ENCODE data around the gene TBL1X. TPM values are rescaled to one million over a fixed set of nuclear protein-coding genes. Genes with fewer than 3 reads are reported as not detected.

The TBL1X gene
- total RNA-seq, 1 donor from 2014 or later, result 32.5 TPM

DNA sequence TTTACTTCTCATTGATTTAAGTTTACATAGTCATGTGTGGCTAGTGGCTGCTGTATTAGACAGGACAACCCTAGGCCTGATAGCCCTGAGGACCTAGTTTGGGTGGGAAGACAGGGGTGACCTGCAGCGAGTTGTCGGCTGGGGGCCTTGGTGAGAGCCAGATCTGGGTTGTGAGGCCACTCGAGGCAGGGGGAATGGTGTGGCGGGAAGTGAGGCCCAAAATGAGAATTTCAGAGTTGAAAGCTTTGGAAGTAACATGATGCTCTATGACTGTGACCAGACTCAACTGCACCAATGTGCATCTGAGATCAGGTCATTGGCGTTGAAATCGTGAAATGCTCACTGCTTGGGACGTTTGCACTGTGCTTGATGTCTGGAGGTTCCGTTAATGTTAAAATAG, 72.9 kb downstream of the TBL1X start:
- peaks cover 45% of the 10 kb centered on the region for H3K4me1 Mint-ChIP-seq
- H3K27ac Mint-ChIP-seq (ENCODE audit: unreplicated experiment), result no peak overlapping the region
- H3K36me3 Mint-ChIP-seq (ENCODE audit: low read depth), result peaks cover 17% of the 10 kb centered on the region
- peaks cover 4% of the 10 kb centered on the region for H3K9me3 Mint-ChIP-seq
- no peak for DNase-seq (ENCODE audit: low read depth, low spot score)
- no peaks in the 10 kb centered on the region for H3K27me3 Mint-ChIP-seq (ENCODE audit: low read depth)
- H3K4me3 Mint-ChIP-seq, result no peak overlapping the region
- TF ChIP-seq, protein P1, sequence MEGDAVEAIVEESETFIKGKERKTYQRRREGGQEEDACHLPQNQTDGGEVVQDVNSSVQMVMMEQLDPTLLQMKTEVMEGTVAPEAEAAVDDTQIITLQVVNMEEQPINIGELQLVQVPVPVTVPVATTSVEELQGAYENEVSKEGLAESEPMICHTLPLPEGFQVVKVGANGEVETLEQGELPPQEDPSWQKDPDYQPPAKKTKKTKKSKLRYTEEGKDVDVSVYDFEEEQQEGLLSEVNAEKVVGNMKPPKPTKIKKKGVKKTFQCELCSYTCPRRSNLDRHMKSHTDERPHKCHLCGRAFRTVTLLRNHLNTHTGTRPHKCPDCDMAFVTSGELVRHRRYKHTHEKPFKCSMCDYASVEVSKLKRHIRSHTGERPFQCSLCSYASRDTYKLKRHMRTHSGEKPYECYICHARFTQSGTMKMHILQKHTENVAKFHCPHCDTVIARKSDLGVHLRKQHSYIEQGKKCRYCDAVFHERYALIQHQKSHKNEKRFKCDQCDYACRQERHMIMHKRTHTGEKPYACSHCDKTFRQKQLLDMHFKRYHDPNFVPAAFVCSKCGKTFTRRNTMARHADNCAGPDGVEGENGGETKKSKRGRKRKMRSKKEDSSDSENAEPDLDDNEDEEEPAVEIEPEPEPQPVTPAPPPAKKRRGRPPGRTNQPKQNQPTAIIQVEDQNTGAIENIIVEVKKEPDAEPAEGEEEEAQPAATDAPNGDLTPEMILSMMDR (conservative IDR thresholded peaks at IDR 0.05), result no peak

DNA sequence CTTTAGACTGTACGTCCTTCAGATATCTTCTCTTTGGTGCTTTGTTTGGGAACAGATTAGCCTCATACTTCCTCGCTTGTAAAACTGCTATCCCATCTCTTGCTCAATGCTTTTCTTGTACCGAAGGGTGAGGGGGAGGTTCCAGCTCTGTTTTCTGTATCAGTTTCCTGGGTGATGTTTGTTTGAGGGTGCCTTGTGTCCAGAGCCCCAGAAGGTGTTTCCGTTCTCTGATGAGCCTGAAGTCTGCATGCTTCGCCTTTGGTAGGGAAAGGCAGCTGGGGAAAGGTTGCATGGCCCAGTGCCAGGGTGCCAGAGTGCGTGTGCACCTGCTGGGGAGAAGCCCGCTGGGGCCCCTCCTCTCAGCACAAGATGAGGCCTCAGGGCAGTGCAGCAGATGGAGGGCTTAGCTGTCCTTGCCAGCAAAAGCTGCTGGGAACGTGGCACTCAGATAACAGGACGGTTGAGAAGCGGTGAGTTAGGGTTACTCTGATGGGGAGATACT, 73.7 kb downstream of the TBL1X start:
- peaks cover 44% of the 10 kb centered on the region for H3K4me1 Mint-ChIP-seq
- H3K36me3 Mint-ChIP-seq (ENCODE audit: low read depth), result peaks cover 17% of the 10 kb centered on the region
- H3K9me3 Mint-ChIP-seq, result peaks cover 4% of the 10 kb centered on the region
- H3K4me3 Mint-ChIP-seq, result no peak overlapping the region
- H3K27me3 Mint-ChIP-seq (ENCODE audit: low read depth), result no peaks in the 10 kb centered on the region
- TF ChIP-seq, protein P1 (conservative IDR thresholded peaks at IDR 0.05), result no peak
- DNase-seq (ENCODE audit: low read depth, low spot score), result no peak
- H3K27ac Mint-ChIP-seq (ENCODE audit: unreplicated experiment), result peak overlapping the region; percentile 52

DNA sequence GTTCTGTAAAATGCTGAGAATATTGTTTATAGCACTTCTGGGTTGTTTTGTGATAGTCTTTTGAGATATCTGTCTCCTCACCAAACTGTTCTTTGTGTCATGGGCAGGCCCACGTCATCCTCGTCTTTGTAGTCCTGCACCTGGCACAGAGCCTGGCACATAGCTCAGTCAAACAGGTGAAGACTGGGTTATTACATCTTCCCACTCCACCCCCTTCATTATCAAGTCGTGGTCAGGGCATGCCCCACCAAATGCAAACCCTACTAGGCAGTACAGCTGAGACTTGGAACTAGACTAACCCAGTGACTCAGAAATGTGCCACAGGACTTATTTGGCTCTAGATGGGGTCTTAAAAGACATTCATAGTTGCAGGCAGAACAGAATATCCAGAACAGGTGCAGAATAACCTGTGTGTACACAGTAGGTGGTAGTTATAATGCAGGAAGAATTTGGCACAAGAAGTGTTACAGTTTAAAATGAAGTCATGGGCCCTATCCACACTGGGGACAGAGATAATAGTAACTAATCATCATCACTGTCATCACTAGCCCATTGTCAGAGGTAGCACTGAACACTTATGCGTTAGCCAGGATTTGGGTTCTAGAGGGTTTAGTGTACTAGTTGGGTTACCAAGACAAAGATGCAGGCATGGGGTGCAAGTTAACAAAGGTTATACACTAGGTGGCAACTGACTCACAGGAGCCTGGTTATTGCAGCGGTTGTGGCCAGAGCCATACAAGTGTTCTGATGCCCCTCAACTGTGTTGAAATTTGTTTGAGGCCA, 74.9 kb downstream of the TBL1X start:
- Mint-ChIP-seq H3K27me3 (ENCODE audit: low read depth) (no peaks in the 10 kb centered on the region), H3K4me1 (peaks cover 33% of the 10 kb centered on the region), H3K9me3 (peaks cover 4% of the 10 kb centered on the region), H3K4me3 (no peak overlapping the region), H3K27ac (ENCODE audit: unreplicated experiment) (no peak overlapping the region), H3K36me3 (ENCODE audit: low read depth) (peaks cover 17% of the 10 kb centered on the region)
- TF ChIP-seq, protein P1 (conservative IDR thresholded peaks at IDR 0.05), result no peak
- DNase-seq (ENCODE audit: low read depth, low spot score), result no peak

DNA sequence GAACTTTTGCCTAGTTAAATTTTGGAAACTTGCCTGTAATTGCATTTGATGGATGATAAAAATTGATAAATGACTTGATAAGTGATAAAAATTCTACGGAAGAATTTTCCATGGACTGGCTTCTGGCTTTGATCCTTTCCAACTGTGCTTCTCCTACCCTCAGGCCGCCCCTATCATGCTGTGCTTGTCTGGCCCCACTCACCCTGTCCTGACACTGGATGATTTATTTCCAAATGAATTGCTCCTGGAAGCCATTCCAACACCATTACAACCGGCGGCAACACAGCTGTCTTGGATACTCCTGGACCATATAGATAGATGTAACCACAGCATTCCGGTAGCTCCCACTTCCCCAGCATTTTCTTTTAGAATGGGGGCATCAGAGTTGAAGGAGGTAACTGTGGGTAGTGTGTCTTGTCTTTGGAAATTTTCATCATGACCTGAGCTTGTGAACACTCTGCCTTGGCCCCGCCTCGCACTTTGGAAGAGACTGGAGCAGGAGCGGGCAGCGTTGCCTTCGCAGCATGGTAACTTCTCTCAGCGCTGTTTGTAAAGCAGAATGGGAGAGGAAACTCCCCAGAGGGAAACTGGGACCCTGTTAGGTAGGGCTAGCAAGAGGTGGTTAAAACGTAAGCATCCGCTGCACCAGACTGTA, 77.4 kb downstream of the TBL1X start:
- Mint-ChIP-seq H3K27ac (ENCODE audit: unreplicated experiment) (no peak overlapping the region), H3K4me3 (no peak overlapping the region), H3K4me1 (peaks cover 22% of the 10 kb centered on the region), H3K27me3 (ENCODE audit: low read depth) (no peaks in the 10 kb centered on the region), H3K36me3 (ENCODE audit: low read depth) (peaks cover 20% of the 10 kb centered on the region), H3K9me3 (peaks cover 2% of the 10 kb centered on the region)
- no peak for DNase-seq (ENCODE audit: low read depth, low spot score)
- TF ChIP-seq, protein P1 (conservative IDR thresholded peaks at IDR 0.05), result no peak

DNA sequence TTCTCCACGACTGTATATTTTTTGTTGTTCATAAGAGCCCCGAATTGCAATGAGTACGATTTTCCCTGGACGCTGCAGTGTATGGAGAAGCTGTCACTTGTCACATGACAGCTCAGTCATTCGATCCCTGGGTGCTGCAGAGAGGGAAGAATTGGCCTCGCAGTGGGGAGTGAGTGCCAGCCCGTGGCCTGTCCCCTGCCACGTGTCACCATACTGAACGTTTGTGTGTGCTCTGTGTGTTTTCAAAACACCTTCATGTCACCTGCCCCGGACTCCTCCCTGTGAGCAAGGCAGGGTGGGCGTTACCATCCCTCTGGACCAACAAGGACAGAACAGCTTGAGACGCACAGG, 77.9 kb downstream of the TBL1X start:
- Mint-ChIP-seq H3K36me3 (ENCODE audit: low read depth) (peaks cover 16% of the 10 kb centered on the region), H3K4me3 (no peak overlapping the region), H3K4me1 (peaks cover 22% of the 10 kb centered on the region), H3K27ac (ENCODE audit: unreplicated experiment) (no peak overlapping the region), H3K27me3 (ENCODE audit: low read depth) (no peaks in the 10 kb centered on the region), H3K9me3 (no peaks in the 10 kb centered on the region)
- TF ChIP-seq, protein P1 (conservative IDR thresholded peaks at IDR 0.05), result no peak
- DNase-seq (ENCODE audit: low read depth, low spot score), result no peak

Data from neural crest cell (in vitro differentiated cells).